CD4-positive, alpha-beta T cell treated with Interleukin-4 for 1 hour (primary cell): ENCODE results near the gene TCAP.

Experiments used
- DNase-seq, 2 donors: peaks; one replicate each; pipeline ENCODE4 v3.0.0-alpha.2; 2020 to 2022

TCAP gene

GRCh38 chr17:39664581-39665561 lies at the start of gene TCAP:
TCAP (plus strand) TSS chr17:39665349; CDS start chr17:39665360, 11 bp downstream.
- no peak for DNase-seq

- no peak for DNase-seq
These were observed 49.7 kb upstream of the TCAP start for GRCh38 chr17:39615434-39615833.

GRCh38 chr17:39617100-39617445 lies 48.1 kb upstream of the TCAP start:
- no peak for DNase-seq

GRCh38 chr17:39617446-39618245 lies 47.5 kb upstream of the TCAP start:
- DNase-seq, result peak; percentile 36 to 53

- no peak for DNase-seq
These were observed 46.8 kb upstream of the TCAP start for GRCh38 chr17:39618246-39618913.

- no peak for DNase-seq
These were observed 46.0 kb upstream of the TCAP start for GRCh38 chr17:39618956-39619785.

GRCh38 chr17:39619786-39620101 lies 45.4 kb upstream of the TCAP start:
- no peak for DNase-seq

GRCh38 chr17:39621523-39622379 lies 43.4 kb upstream of the TCAP start:
- peak; percentile 88 to 91 for DNase-seq

- DNase-seq, result peak in 1 of 2 donors; percentile 52
These were observed 42.7 kb upstream of the TCAP start for GRCh38 chr17:39622380-39623006.

GRCh38 chr17:39623356-39623950 lies 41.7 kb upstream of the TCAP start:
- DNase-seq, result peak; percentile 86 to 88

- no peak for DNase-seq
These were observed 40.8 kb upstream of the TCAP start for GRCh38 chr17:39624313-39624712.

GRCh38 chr17:39625198-39625785 lies 39.9 kb upstream of the TCAP start:
- DNase-seq, result no peak

- DNase-seq, result no peak
These were observed 38.7 kb upstream of the TCAP start, which contains the start of gene PPP1R1B for GRCh38 chr17:39626171-39627046. PPP1R1B (plus strand) TSS chr17:39626952; CDS start chr17:39627393, 441 bp downstream.

- no peak for DNase-seq
These were observed 38.0 kb upstream of the TCAP start for GRCh38 chr17:39627047-39627711.

GRCh38 chr17:39627712-39628516 lies 37.2 kb upstream of the TCAP start:
- no peak for DNase-seq

- no peak for DNase-seq
These were observed 36.3 kb upstream of the TCAP start for GRCh38 chr17:39628655-39629493.

GRCh38 chr17:39629494-39629880 lies 35.7 kb upstream of the TCAP start:
- no peak for DNase-seq
